Measurements from ENCODE around the gene CCDC196.

Gene CCDC196

GRCh38 chr14:66485910-66486421 lies at the start of gene CCDC196:
Gene CCDC196, plus strand, starts transcription at chr14:66486371. Its CDS starts 132 bp downstream, at chr14:66486503.
- ATAC-seq: no peak

GRCh38 chr14:66440801-66441200 lies 45.4 kb upstream of the CCDC196 start:
- ATAC-seq: no peak

- ATAC-seq: no peak
Measured at GRCh38 chr14:66442953-66443571, 43.1 kb upstream of the CCDC196 start.

GRCh38 chr14:66443785-66444184 lies 42.4 kb upstream of the CCDC196 start:
- no peak for ATAC-seq

GRCh38 chr14:66444271-66444927 lies 41.8 kb upstream of the CCDC196 start:
- ATAC-seq: no peak

- ATAC-seq: no peak
Measured at GRCh38 chr14:66445936-66446335, 40.2 kb upstream of the CCDC196 start.

GRCh38 chr14:66453469-66453868 lies 32.7 kb upstream of the CCDC196 start:
- ATAC-seq: no peak

- no peak for ATAC-seq
Measured at GRCh38 chr14:66459603-66460002, 26.6 kb upstream of the CCDC196 start.

GRCh38 chr14:66464261-66464660 lies 21.9 kb upstream of the CCDC196 start:
- ATAC-seq: no peak

GRCh38 chr14:66468778-66469367 lies 17.3 kb upstream of the CCDC196 start:
- ATAC-seq: no peak

- no peak for ATAC-seq
Measured at GRCh38 chr14:66471584-66471983, 14.6 kb upstream of the CCDC196 start.

GRCh38 chr14:66472251-66472650 lies 13.9 kb upstream of the CCDC196 start:
- ATAC-seq: no peak

GRCh38 chr14:66473223-66473622 lies 12.9 kb upstream of the CCDC196 start:
- no peak for ATAC-seq

GRCh38 chr14:66476964-66477363 lies 9.2 kb upstream of the CCDC196 start:
- ATAC-seq: no peak

GRCh38 chr14:66477567-66477966 lies 8.6 kb upstream of the CCDC196 start:
- no peak for ATAC-seq

- no peak for ATAC-seq
Measured at GRCh38 chr14:66482873-66483272, 3.3 kb upstream of the CCDC196 start.

GRCh38 chr14:66483322-66483721 lies 2.8 kb upstream of the CCDC196 start:
- ATAC-seq: no peak

- ATAC-seq: no peak
Measured at GRCh38 chr14:66485029-66485428, 1.1 kb upstream of the CCDC196 start.

GRCh38 chr14:66487164-66487563 lies 993 bp downstream of the CCDC196 start:
- ATAC-seq: no peak

GRCh38 chr14:66490143-66491111 lies 4.3 kb downstream of the CCDC196 start:
- no peak for ATAC-seq

GRCh38 chr14:66493750-66494149 lies 7.6 kb downstream of the CCDC196 start:
- no peak for ATAC-seq

GRCh38 chr14:66495218-66496098 lies 9.3 kb downstream of the CCDC196 start:
- peak; percentile 61 to 71 for ATAC-seq

Data from activated CD4-positive, CD25-positive, alpha-beta regulatory T cell treated with anti-CD3 and anti-CD28 coated beads, Interleukin-2, amount 50 U/mL, for 24 hours (primary cell).